ENCODE results near the gene MAPKAPK3. TPM values are rescaled to one million over a fixed set of nuclear protein-coding genes. Genes with fewer than 3 reads are reported as not detected.

The MAPKAPK3 gene
- total RNA-seq, 4 donors from 2014 or later, result 25.8 to 57.8 (median 29.2) TPM

DNA sequence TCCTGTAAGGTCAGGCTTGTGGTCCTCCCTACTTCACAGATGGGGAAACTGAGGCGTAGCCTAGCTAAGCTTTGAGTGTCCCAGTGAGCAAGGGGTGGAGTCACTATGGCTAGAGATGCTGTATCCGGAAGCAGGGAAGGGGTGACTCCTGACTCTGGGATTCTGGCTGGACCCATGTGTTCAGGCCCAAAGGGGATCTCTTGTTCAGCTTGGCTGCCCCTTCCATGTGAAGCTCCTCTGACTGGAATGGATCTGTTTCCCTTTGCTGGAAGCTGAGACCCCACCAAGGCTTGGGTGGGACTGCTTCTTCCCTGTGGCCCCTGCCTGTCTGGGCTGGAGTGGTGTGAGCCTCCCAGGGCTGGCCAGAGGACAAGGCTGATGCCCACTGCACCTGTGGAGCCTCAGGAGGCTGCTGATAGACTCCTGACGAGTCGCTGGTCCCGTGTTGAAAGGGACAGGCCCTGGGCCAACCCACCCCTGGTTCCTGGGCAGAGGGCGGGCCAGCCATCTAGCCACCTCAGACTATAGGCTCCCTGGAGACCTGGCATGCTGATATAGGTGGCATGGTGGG is 1.0 kb downstream of the MAPKAPK3 start:
- TF ChIP-seq, protein P1, sequence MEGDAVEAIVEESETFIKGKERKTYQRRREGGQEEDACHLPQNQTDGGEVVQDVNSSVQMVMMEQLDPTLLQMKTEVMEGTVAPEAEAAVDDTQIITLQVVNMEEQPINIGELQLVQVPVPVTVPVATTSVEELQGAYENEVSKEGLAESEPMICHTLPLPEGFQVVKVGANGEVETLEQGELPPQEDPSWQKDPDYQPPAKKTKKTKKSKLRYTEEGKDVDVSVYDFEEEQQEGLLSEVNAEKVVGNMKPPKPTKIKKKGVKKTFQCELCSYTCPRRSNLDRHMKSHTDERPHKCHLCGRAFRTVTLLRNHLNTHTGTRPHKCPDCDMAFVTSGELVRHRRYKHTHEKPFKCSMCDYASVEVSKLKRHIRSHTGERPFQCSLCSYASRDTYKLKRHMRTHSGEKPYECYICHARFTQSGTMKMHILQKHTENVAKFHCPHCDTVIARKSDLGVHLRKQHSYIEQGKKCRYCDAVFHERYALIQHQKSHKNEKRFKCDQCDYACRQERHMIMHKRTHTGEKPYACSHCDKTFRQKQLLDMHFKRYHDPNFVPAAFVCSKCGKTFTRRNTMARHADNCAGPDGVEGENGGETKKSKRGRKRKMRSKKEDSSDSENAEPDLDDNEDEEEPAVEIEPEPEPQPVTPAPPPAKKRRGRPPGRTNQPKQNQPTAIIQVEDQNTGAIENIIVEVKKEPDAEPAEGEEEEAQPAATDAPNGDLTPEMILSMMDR (IDR thresholded peaks at IDR 0.05; ENCODE audit: low read depth), result no peak

DNA sequence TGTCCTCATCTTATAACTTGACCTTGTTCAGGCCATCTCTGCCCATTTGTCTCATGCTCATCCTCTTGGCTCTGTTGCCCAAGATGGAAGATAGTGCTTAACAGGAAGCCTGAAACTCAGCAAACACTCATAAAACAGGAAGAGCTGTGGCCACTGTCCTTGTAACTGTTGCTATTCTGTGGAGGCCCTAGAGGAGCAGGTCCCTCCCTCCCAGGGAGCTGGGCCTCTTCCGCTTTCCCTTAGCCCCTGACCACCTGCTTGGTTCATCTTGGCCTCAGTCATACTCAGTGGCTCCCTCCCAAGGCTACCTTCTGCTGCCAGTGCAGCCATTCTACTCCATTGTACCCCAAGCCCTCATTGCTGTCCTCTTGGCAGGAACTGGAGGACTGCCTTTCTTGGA is 3.5 kb downstream of the MAPKAPK3 start:
- TF ChIP-seq, protein P1 (IDR thresholded peaks at IDR 0.05; ENCODE audit: low read depth), result no peak

DNA sequence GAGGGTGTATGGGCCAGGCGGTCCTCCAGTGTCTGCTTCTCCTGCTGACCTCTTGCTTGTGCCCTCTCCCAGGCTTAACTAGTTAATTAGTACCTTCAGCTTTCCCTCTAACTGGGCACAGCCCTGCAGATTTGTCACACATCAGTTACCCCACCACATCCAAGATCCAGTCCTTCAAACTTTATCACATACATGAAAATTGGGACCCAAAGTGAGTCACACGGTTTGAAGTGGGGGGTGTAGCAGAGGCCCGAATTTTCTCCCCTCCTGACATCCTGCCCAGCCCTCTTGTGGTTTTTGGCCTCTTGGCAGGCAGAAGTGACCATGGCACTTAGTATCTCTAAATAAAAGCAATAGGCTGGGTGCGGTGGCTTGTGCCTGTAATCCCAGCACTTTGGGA is 3.9 kb downstream of the MAPKAPK3 start:
- TF ChIP-seq, protein P1 (IDR thresholded peaks at IDR 0.05; ENCODE audit: low read depth), result no peak

DNA sequence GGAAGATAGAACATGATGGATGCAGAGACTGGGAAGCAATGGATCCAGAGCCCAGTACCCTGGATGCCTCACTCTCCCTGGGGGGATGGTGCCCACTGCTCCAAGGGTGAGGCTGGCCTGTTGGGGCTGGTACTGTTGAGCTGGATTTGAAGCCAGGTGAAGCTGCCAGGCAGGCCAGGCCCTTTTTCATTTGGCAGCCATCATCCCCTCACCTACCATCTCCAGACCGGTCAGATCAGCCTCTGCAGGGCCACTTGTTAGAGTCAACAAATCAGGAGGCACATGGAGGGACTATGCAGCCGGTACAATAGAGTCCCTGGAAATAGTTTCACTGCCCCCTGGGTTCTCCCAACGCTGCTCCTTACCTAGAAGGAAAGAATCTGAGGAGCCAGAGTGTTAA is 5.9 kb downstream of the MAPKAPK3 start:
- TF ChIP-seq, protein P1 (IDR thresholded peaks at IDR 0.05; ENCODE audit: low read depth), result no peak

DNA sequence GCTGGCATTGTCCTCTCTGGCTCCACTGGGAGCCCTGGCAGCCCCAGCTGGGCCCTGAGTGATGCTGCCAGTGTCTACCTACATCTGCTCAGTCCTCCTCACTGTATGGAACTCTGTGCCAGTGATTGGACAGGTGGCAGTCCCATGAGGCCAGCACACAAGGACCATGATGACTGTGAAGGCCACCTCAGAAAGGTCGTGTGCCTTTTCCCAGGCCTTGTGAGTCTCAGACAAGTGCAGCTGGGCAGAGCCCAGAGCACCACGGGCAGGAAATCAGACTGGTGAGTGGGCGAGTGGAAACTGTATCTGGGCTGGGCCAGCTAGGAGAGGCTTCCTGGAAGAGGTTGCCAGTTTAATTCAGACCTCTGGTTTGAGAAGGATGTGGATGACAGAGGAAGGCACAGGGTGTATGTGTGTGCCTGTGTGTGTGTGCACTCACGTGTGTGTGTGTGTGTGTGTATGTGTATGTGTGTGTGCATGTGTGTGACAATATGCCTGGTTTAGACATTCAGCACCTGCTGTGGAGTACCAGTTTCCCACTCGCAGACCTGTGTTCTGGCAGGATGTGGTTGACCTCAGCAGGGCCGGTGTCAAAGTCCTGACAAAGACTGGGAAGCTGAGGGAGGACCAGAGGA is 7.0 kb downstream of the MAPKAPK3 start:
- TF ChIP-seq, protein P1 (IDR thresholded peaks at IDR 0.05; ENCODE audit: low read depth), result no peak

DNA sequence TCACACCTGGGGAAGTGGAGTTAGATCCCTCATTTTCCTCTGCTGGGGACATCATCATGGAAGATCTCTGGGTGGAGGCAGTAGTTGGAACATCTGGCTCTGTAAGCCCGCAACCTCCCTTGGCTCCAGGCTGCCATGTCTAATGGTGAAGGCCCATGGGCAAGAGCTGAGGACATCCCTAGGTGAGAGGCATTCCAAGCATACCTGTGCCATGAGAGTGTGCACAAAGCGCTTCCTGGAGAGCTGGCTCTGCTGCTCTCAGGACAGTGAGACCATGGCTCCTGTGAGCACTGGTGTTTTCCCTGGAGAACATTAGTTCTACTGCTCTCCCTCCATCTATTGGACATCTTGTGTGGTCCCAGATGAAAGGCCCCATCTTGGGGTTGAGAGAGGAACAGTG is 7.7 kb downstream of the MAPKAPK3 start:
- TF ChIP-seq, protein P1 (IDR thresholded peaks at IDR 0.05; ENCODE audit: low read depth), result no peak

DNA sequence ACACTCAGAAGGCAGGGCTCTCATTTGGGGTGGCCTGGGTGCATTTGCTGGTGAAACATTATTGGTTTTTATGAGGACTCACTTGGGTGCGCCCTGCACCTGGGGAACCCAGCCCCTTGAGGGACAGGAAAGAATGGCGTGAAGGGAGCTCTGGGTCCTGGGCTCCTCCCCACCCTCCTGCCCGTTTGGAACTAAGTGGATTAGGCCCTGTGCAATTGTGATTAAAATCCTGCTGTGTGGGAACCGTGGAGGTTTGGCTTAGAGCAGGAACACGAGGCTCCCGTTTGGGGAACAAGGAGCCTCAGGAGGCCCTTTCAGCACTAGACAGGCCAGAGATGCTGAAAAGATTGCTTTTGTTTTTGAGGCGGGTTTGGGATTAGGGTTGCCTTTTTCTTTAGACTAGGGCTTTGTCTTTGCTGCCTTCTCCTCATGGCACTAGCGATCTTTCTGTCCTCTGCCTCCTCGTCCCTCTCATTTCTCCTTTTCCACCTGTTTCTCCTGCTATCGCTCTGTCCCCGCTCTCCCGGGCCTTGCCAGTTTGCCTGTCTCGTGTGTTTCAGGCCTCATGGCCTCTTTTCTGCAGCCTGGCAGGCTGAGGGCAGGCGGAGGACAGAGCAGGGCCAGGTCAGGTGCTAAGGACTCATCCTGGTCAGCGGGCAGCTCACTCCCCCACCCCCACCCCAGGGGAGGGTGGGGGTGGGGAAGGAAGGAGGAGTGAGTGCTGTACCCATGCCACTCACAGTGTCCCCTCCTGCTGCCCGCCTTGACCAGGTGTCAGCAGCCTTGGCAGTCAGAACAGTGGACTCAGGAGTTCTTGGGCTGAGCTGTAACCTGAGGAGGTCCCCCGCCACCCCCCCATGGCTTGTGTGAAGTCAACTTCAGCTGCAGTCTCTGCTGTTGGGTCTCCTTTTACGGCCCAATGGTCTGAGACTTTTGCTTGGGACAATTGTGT is 8.6 kb downstream of the MAPKAPK3 start:
- TF ChIP-seq, protein P1 (IDR thresholded peaks at IDR 0.05; ENCODE audit: low read depth), result no peak

Data from subcutaneous adipose tissue (tissue), 4 donors.